ENCODE data around the gene RBM20.
"Not testable (repeated sequence)": the region's sequence is repeated elsewhere in the genome, so short reads cannot be mapped to it uniquely, and the experiment has no call there.

Gene RBM20

GRCh38 chr10:110649347-110650264, 5.5 kb downstream of the RBM20 start:
- no peak for DNase-seq

- no peak for DNase-seq
These were observed 6.1 kb downstream of the RBM20 start for GRCh38 chr10:110650265-110650668.

GRCh38 chr10:110651044-110651958, 7.2 kb downstream of the RBM20 start:
- DNase-seq: peak; percentile 81 to 89

GRCh38 chr10:110652475-110653118, 8.5 kb downstream of the RBM20 start:
- no peak for DNase-seq

- no peak for DNase-seq
These were observed 11.2 kb downstream of the RBM20 start for GRCh38 chr10:110655320-110655719.

GRCh38 chr10:110656612-110657011, 12.5 kb downstream of the RBM20 start:
- DNase-seq: no peak

- no peak for DNase-seq
These were observed 14.0 kb downstream of the RBM20 start for GRCh38 chr10:110657973-110658691.

GRCh38 chr10:110659558-110659957, 15.4 kb downstream of the RBM20 start:
- no peak for DNase-seq

- DNase-seq: not testable (repeated sequence)
These were observed 16.2 kb downstream of the RBM20 start for GRCh38 chr10:110660289-110660688.

GRCh38 chr10:110661292-110661691, 17.2 kb downstream of the RBM20 start:
- DNase-seq: no peak

- DNase-seq: no peak
These were observed 20.6 kb downstream of the RBM20 start for GRCh38 chr10:110664483-110665420.

GRCh38 chr10:110666259-110666658, 22.1 kb downstream of the RBM20 start:
- not testable (repeated sequence) for DNase-seq

GRCh38 chr10:110666673-110667072, 22.5 kb downstream of the RBM20 start:
- no peak for DNase-seq

GRCh38 chr10:110667620-110668343, 23.6 kb downstream of the RBM20 start:
- DNase-seq: no peak

- DNase-seq: no peak
These were observed 24.3 kb downstream of the RBM20 start for GRCh38 chr10:110668443-110668842.

GRCh38 chr10:110670335-110670734, 26.2 kb downstream of the RBM20 start:
- DNase-seq: no peak

- no peak for DNase-seq
These were observed 27.8 kb downstream of the RBM20 start for GRCh38 chr10:110671788-110672579.

GRCh38 chr10:110672580-110672919, 28.4 kb downstream of the RBM20 start:
- DNase-seq: no peak

GRCh38 chr10:110676016-110676415, 31.9 kb downstream of the RBM20 start:
- DNase-seq: no peak
